GM06990 (cell line): ENCODE data around the gene TMEM240.
"Not testable (repeated sequence)": the region's sequence is repeated elsewhere in the genome, so short reads cannot be mapped to it uniquely, and the experiment has no call there.

ENCODE experiments used
- DNase-seq: peaks from one replicate; pipeline ENCODE4 v3.0.0-alpha.2; 2011; ENCODE audit not compliant: insufficient read length; ENCODE audit errors: extremely low read depth
- H3K27me3 ChIP-seq: replicated peaks from 2 replicates; pipeline ENCODE4 v1.6.0; 2011; ENCODE audit warnings: low read length; ENCODE audit not compliant: control insufficient read depth, insufficient read depth
- H3K36me3 ChIP-seq: 2 replicates; pipeline ENCODE4 v1.5.1; 2011; ENCODE audit warnings: low read length; ENCODE audit not compliant: control insufficient read depth, insufficient read depth
- H3K4me3 ChIP-seq: replicated peaks from 2 replicates; pipeline ENCODE4 v1.5.1; 2011; ENCODE audit warnings: low read depth, mild to moderate bottlenecking, control low read depth, low read length
- TF ChIP-seq, protein P1 (sequence below): IDR thresholded peaks from 2 replicates; pipeline ENCODE4 v1.5.1; 2011; ENCODE audit warnings: low read length, control low read depth, mild to moderate bottlenecking, inconsistent platforms; ENCODE audit not compliant: insufficient read depth, poor library complexity, severe bottlenecking

The TMEM240 gene

DNA sequence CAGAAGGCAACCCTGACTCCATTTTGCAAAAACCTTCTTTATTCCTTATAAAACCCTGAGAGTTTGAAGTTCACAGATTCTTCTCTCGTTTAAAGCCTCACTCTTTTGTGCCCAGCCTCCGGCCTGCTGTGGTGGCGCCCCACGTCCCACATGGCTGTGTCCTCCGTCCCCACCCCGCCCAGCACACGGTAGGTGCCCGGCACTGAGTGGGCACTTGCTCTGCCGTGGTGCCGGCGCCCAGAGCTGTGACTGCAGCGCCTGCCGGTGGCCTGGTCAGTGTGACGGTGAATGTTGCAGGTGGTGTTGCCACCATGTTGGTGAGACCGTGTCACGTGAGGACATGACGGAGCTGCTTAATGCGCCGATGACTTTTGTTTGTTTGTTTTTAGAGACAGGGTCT, 19.1 kb downstream of the TMEM240 start:
- TF ChIP-seq, protein P1, sequence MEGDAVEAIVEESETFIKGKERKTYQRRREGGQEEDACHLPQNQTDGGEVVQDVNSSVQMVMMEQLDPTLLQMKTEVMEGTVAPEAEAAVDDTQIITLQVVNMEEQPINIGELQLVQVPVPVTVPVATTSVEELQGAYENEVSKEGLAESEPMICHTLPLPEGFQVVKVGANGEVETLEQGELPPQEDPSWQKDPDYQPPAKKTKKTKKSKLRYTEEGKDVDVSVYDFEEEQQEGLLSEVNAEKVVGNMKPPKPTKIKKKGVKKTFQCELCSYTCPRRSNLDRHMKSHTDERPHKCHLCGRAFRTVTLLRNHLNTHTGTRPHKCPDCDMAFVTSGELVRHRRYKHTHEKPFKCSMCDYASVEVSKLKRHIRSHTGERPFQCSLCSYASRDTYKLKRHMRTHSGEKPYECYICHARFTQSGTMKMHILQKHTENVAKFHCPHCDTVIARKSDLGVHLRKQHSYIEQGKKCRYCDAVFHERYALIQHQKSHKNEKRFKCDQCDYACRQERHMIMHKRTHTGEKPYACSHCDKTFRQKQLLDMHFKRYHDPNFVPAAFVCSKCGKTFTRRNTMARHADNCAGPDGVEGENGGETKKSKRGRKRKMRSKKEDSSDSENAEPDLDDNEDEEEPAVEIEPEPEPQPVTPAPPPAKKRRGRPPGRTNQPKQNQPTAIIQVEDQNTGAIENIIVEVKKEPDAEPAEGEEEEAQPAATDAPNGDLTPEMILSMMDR: no peak
- no peak overlapping the region for H3K4me3 ChIP-seq
- no peaks in the 10 kb centered on the region for H3K27me3 ChIP-seq
- H3K36me3 ChIP-seq: peaks cover 19% of the 10 kb centered on the region
- no peak for DNase-seq

DNA sequence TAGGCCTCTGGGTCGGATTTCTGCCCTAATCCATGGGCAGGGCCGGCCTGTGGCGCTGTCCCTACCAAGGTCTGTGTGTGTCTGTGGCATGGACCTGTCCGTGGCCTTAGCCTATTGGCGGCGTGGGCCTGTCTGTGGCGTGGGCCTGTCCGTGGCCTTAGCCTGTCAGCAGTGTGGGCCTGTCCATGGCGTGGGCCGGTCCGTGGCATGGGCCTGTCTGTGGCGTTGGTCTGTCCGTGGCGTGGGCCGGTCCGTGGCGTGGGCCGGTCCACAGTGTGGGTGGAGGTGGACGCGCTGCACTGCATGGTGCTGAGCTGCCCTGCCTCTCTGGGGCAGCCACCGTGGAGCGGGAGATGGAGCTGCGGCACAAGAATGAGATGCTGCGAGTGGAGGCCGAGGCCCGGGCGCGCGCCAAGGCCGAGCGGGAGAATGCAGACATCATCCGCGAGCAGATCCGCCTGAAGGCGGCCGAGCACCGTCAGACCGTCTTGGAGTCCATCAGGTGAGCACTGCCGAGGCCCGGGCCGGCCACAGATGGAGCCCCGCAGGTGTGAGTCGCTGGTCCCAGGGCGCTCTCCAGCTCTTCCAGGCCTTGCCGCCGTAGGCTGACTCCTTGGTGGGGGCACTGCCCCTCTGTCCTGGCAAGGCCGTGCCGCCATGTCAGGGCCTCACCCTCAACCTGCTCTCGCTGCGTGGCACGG, 20.5 kb downstream of the TMEM240 start:
- H3K4me3 ChIP-seq, H3K27me3 ChIP-seq, DNase-seq: not testable (repeated sequence)
- peaks cover 17% of the 10 kb centered on the region for H3K36me3 ChIP-seq

DNA sequence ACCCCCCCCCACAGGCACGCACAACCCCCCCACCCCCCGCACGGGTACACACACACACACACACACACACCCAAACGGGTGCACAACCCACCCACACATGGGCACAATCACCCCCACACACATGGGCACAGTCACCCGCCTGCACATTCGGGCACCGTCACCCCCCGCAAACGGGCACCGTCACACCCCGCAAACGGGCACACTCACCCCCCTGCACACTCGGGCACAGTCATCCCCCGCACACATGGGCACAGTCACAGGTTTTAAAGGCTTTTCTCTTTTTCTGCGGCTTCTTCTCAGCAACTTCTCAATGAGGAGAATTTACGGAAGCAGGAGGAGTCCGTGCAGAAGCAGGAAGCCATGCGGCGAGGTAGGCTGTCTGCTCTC, 21.8 kb downstream of the TMEM240 start:
- not testable (repeated sequence) for H3K27me3 ChIP-seq, H3K4me3 ChIP-seq, DNase-seq
- H3K36me3 ChIP-seq: peaks cover 16% of the 10 kb centered on the region

DNA sequence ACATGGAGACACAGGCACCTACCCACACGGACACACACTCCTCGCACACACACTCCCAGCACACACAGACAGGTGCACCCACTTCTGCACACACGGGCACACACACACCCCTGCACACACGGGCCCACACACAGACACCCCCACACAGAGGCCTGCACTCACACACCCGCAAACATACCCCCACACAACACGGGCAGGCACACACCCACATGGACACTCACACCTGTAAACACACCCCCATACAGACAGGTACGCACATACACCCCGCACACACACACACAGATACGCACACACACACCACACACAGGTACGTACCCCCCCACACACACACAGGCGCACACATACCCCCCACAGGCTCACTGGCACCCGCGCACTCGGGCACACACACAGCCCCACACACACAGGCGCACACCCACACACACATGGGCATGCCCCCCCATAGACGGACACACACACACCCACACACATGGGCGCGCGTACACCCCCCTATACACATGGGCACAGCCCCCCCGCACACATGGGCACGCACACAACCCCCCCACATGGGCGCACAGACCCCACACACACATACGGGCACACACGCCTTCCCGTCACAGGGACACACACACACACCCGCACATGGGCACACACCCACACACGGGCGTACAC, 22.3 kb downstream of the TMEM240 start:
- Histone ChIP-seq H3K27me3 (no peaks in the 10 kb centered on the region), H3K36me3 (peaks cover 14% of the 10 kb centered on the region), H3K4me3 (no peak overlapping the region)
- DNase-seq: no peak
- TF ChIP-seq, protein P1: no peak

GRCh38 chr1:1516923-1517322, 23.5 kb downstream of the TMEM240 start:
- peaks cover 14% of the 10 kb centered on the region for H3K36me3 ChIP-seq
- not testable (repeated sequence) for H3K27me3 ChIP-seq, DNase-seq, H3K4me3 ChIP-seq

DNA sequence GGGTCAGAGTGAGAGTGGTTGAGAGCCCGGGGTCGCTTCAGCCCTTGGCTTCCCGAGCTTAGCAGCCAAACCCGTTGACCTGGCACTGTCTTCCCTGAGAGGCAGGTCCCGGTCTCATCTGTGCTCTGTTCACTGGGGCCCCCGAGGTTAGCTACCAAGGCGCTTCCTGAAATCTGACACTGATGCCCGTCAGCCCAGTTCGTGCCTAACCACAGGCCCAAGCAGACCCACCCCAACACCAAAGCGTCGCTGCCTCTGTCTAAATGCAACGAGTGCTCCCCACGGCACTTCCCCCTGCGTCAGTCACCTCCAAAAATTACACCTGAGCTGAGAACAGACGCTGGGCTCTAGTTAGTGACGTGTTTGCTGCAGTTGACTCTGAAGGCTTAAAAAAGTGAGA, 26.0 kb downstream of the TMEM240 start:
- H3K36me3 ChIP-seq: peaks cover 11% of the 10 kb centered on the region
- H3K27me3 ChIP-seq, H3K4me3 ChIP-seq, DNase-seq: not testable (repeated sequence)

GRCh38 chr1:1513675-1514074, 26.7 kb downstream of the TMEM240 start:
- not testable (repeated sequence) for DNase-seq, H3K27me3 ChIP-seq, H3K4me3 ChIP-seq
- H3K36me3 ChIP-seq: peaks cover 10% of the 10 kb centered on the region

DNA sequence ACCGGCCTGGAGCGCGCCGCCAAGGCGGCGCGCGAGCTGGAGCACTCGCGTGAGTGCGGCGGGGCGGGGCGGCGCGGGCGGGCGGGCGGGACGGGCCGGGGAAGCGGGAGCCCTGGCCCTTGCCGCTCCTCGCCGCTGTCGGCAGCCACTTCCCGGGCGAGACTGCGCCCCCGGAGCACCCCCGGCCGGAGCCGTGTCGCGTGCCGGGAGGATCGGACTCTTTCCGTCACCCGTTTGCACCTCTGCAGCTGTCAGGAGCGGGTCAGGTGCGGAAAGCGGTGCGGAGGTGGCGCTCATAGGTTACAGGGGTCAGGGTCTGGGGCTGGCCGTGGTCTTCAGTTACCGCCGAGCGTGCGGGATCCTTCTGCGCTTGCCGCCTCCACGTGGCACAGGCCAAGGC, 28.0 kb downstream of the TMEM240 start:
- H3K4me3 ChIP-seq: peak overlapping the region; percentile 88
- not testable (repeated sequence) for H3K27me3 ChIP-seq, DNase-seq, H3K36me3 ChIP-seq
